ENCODE results near the gene ZSWIM8. TPM values are rescaled to one million over a fixed set of nuclear protein-coding genes. Genes with fewer than 3 reads are reported as not detected.
A peak's percentile ranks its signal among the peaks of the same experiment; 100 is the strongest.

The ZSWIM8 gene
- total and polyA plus RNA-seq, 2 donors (not counting 1 experiment from before 2014, with no cell fraction given): 37.9 to 60.9 TPM

GRCh38 chr10:73762915-73763314 lies 22.5 kb upstream of the ZSWIM8 start:
- Histone ChIP-seq H3K4me3 (replicated peaks in 1 of 4; ENCODE audit: control extremely low read depth in 1 of 4, insufficient read depth in 1 of 4, low read depth in 3 of 4, low read length in 4 of 4) (no peak overlapping the region), H3K27me3 (ENCODE audit: control insufficient read depth, insufficient read depth, low read length) (no peaks in the 10 kb centered on the region), H3K4me2 (ENCODE audit: extremely low read depth, insufficient read depth, low read length) (no peak overlapping the region), H3K79me2 (ENCODE audit: control insufficient read depth, insufficient read depth, low read length) (no peaks in the 10 kb centered on the region), H3K4me1 (ENCODE audit: control insufficient read depth, extremely low read depth, insufficient read depth, low read length) (no peaks in the 10 kb centered on the region), H4K20me1 (ENCODE audit: control insufficient read depth, extremely low read depth, insufficient read depth, low read length) (no peaks in the 10 kb centered on the region), H2AFZ (ENCODE audit: low read length) (no peak overlapping the region), H3K36me3 (ENCODE audit: control insufficient read depth, insufficient read depth, low read length) (peaks cover 25% of the 10 kb centered on the region), H3K9ac (ENCODE audit: insufficient read depth, low read length) (no peak overlapping the region), H3K27ac (ENCODE audit: insufficient read depth, low read length) (no peak overlapping the region), H3K9me3 (ENCODE audit: control insufficient read depth, insufficient read depth, low read depth, low read length) (no peaks in the 10 kb centered on the region)
- TF ChIP-seq CTCF (conservative IDR thresholded peaks at IDR 0.05 in 1 of 2, IDR thresholded peaks at IDR 0.05 in 1 of 2; ENCODE audit: low read depth in 1 of 2, low read length in 2 of 2) (no peak), EZH2 (IDR thresholded peaks at IDR 0.05; ENCODE audit: low read length, missing control alignments) (no peak)
- DNase-seq (ENCODE audit: low read depth in 2 of 2): peak in 1 of 2 donors; percentile 50

GRCh38 chr10:73763343-73763742 lies 22.1 kb upstream of the ZSWIM8 start:
- Histone ChIP-seq H3K27ac (ENCODE audit: insufficient read depth, low read length) (no peak overlapping the region), H3K9ac (ENCODE audit: insufficient read depth, low read length) (no peak overlapping the region), H3K27me3 (ENCODE audit: control insufficient read depth, insufficient read depth, low read length) (no peaks in the 10 kb centered on the region), H3K4me2 (ENCODE audit: extremely low read depth, insufficient read depth, low read length) (no peak overlapping the region), H3K4me1 (ENCODE audit: control insufficient read depth, extremely low read depth, insufficient read depth, low read length) (no peaks in the 10 kb centered on the region), H2AFZ (ENCODE audit: low read length) (no peak overlapping the region), H3K9me3 (ENCODE audit: control insufficient read depth, insufficient read depth, low read depth, low read length) (no peaks in the 10 kb centered on the region), H4K20me1 (ENCODE audit: control insufficient read depth, extremely low read depth, insufficient read depth, low read length) (no peaks in the 10 kb centered on the region), H3K4me3 (replicated peaks in 1 of 4; ENCODE audit: control extremely low read depth in 1 of 4, insufficient read depth in 1 of 4, low read depth in 3 of 4, low read length in 4 of 4) (no peak overlapping the region), H3K79me2 (ENCODE audit: control insufficient read depth, insufficient read depth, low read length) (no peaks in the 10 kb centered on the region), H3K36me3 (ENCODE audit: control insufficient read depth, insufficient read depth, low read length) (peaks cover 25% of the 10 kb centered on the region)
- TF ChIP-seq EZH2 (IDR thresholded peaks at IDR 0.05; ENCODE audit: low read length, missing control alignments) (no peak), CTCF (conservative IDR thresholded peaks at IDR 0.05 in 1 of 2, IDR thresholded peaks at IDR 0.05 in 1 of 2; ENCODE audit: low read depth in 1 of 2, low read length in 2 of 2) (no peak)
- DNase-seq (ENCODE audit: low read depth in 2 of 2): no peak

- Histone ChIP-seq H3K4me1 (ENCODE audit: control insufficient read depth, extremely low read depth, insufficient read depth, low read length) (no peaks in the 10 kb centered on the region), H2AFZ (ENCODE audit: low read length) (no peak overlapping the region), H3K27me3 (ENCODE audit: control insufficient read depth, insufficient read depth, low read length) (no peaks in the 10 kb centered on the region), H4K20me1 (ENCODE audit: control insufficient read depth, extremely low read depth, insufficient read depth, low read length) (no peaks in the 10 kb centered on the region), H3K9ac (ENCODE audit: insufficient read depth, low read length) (no peak overlapping the region), H3K36me3 (ENCODE audit: control insufficient read depth, insufficient read depth, low read length) (peaks cover 34% of the 10 kb centered on the region), H3K79me2 (ENCODE audit: control insufficient read depth, insufficient read depth, low read length) (no peaks in the 10 kb centered on the region), H3K4me3 (replicated peaks in 1 of 4; ENCODE audit: control extremely low read depth in 1 of 4, insufficient read depth in 1 of 4, low read depth in 3 of 4, low read length in 4 of 4) (no peak overlapping the region), H3K27ac (ENCODE audit: insufficient read depth, low read length) (no peak overlapping the region), H3K4me2 (ENCODE audit: extremely low read depth, insufficient read depth, low read length) (no peak overlapping the region), H3K9me3 (ENCODE audit: control insufficient read depth, insufficient read depth, low read depth, low read length) (no peaks in the 10 kb centered on the region)
- no peak for DNase-seq (ENCODE audit: low read depth in 2 of 2)
- no peak for TF ChIP-seq EZH2 (IDR thresholded peaks at IDR 0.05; ENCODE audit: low read length, missing control alignments)
- TF ChIP-seq CTCF (conservative IDR thresholded peaks at IDR 0.05 in 1 of 2, IDR thresholded peaks at IDR 0.05 in 1 of 2; ENCODE audit: low read depth in 1 of 2, low read length in 2 of 2): no peak
These were observed 20.3 kb upstream of the ZSWIM8 start for GRCh38 chr10:73765066-73765465.
